C4-2B (cell line): ENCODE results near the gene SLC15A4.

Source experiments
- ZFX ChIP-seq: fragments of 450-650 bp; IDR thresholded peaks from 2 replicates; pipeline ENCODE4 v1.6.1; 2017
- TF ChIP-seq, protein P1 (sequence below): fragments of 450-650 bp; conservative IDR thresholded peaks from 2 replicates; pipeline ENCODE4 v1.5.1; 2017; ENCODE audit warnings: mild to moderate bottlenecking

DNA sequence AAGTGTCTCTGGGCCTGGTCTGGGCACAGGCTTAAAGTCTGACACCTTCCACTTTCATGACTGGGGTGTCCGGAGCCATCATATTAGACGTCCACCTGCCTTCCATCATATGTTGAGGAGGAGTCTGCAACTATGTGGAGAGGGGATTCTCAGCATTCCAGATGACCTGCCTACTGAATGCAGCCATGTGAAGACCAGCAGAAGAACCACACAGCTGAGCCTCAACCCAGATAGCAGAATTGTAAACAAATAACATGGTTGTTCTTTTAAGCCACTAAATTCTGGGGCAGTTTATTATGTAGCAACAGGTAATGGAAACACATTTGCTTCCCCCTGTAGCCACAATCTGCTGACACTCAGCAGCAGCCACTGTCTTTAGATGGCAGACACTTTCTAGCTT lies 4.0 kb upstream of the SLC15A4 start:
- TF ChIP-seq, protein P1, sequence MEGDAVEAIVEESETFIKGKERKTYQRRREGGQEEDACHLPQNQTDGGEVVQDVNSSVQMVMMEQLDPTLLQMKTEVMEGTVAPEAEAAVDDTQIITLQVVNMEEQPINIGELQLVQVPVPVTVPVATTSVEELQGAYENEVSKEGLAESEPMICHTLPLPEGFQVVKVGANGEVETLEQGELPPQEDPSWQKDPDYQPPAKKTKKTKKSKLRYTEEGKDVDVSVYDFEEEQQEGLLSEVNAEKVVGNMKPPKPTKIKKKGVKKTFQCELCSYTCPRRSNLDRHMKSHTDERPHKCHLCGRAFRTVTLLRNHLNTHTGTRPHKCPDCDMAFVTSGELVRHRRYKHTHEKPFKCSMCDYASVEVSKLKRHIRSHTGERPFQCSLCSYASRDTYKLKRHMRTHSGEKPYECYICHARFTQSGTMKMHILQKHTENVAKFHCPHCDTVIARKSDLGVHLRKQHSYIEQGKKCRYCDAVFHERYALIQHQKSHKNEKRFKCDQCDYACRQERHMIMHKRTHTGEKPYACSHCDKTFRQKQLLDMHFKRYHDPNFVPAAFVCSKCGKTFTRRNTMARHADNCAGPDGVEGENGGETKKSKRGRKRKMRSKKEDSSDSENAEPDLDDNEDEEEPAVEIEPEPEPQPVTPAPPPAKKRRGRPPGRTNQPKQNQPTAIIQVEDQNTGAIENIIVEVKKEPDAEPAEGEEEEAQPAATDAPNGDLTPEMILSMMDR, result no peak
- TF ChIP-seq ZFX, result no peak
